IgD-negative memory B cell (primary cell): ENCODE measurements around the gene SPINK14. TPM values are rescaled to one million over a fixed set of nuclear protein-coding genes. Genes with fewer than 3 reads are reported as not detected.

Experiments used
- H3K27ac Mint-ChIP-seq, 3 donors: one replicate each; pipeline ENCODE4 v1.8.0; 2020 to 2022; ENCODE audit warnings: mild to moderate bottlenecking in 3 of 3, mixed read lengths in 3 of 3, moderate library complexity in 1 of 3
- H3K27me3 Mint-ChIP-seq: one replicate; pipeline ENCODE4 v1.8.0; 2021; ENCODE audit warnings: mixed read lengths
- H3K36me3 Mint-ChIP-seq: one replicate; pipeline ENCODE4 v1.8.0; 2020; ENCODE audit warnings: mild to moderate bottlenecking, mixed read lengths
- H3K4me1 Mint-ChIP-seq, 3 donors: one replicate each; pipeline ENCODE4 v1.8.0; 2020 to 2022; ENCODE audit warnings: mixed read lengths in 3 of 3, mild to moderate bottlenecking in 1 of 3
- H3K4me3 Mint-ChIP-seq, 4 donors: one replicate each; pipeline ENCODE4 v1.8.0; 2020 to 2022; ENCODE audit warnings: mild to moderate bottlenecking in 4 of 4, mixed read lengths in 4 of 4, moderate library complexity in 3 of 4
- H3K9me3 Mint-ChIP-seq, 3 donors: one replicate each; pipeline ENCODE4 v1.8.0; 2020 to 2021; ENCODE audit warnings: mixed read lengths in 3 of 3, mild to moderate bottlenecking in 1 of 3
- polyA plus RNA-seq: library from polyadenylated mRNA; unstranded; fragments of 300-500 nt; fragmentation: Illumina TruSeq; gene quantifications from one replicate; pipeline ENCODE4 v1.2.3, GENCODE V29; 2021

The SPINK14 gene
- polyA plus RNA-seq, 1 donor from 2014 or later: not detected

DNA sequence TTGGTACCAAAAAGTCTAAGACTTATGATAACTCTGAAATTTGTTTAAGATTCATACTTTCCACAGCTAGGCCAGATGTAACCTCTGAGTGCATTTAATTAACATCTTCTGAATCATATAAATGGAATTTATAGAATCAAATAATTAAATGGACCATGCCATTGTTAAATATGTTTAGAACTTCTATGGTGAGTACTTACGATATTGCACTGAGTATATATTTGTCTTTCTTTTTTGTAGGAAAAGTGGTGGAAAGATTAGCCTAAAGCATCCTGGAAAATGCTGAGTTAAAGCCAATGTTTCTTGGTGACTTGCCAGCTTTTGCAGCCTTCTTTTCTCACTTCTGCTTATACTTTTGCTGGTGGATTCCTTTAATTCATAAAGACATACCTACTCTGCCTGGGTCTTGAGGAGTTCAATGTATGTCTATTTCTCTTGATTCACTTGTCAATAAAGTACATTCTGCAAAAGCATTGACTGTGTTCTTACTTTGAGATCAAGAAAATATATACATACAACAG, 46.4 kb downstream of the SPINK14 start:
- peaks cover 2% of the 10 kb centered on the region for H3K27me3 Mint-ChIP-seq
- H3K4me1 Mint-ChIP-seq: no peaks in the 10 kb centered on the region
- H3K36me3 Mint-ChIP-seq: no peaks in the 10 kb centered on the region
- H3K4me3 Mint-ChIP-seq: no peak overlapping the region
- H3K27ac Mint-ChIP-seq: no peak overlapping the region
- H3K9me3 Mint-ChIP-seq: peaks cover 3 to 8% (median 4%) of the 10 kb centered on the region in 3 donors

DNA sequence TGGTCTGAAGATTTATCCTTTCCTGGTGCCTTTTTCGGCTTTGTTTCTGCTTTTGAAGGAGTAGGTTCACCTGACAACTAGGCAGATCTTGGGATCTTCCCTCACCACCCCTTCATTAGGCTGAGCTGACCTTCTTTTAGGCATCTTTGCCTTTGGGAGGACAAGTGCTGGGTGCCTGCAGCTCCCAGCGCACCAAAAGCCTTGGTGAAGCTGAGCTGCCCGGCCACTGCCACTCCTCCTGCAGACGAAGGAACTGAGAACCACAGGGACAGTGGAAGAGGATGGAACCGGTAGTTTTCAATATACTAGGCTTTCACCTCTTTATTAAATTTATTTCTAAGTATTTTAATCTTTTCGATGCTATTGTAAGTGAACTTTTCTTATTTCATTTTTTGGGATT, 53.2 kb downstream of the SPINK14 start:
- Mint-ChIP-seq H3K4me1 (no peaks in the 10 kb centered on the region), H3K27ac (no peak overlapping the region), H3K9me3 (peaks cover 4 to 8% (median 4%) of the 10 kb centered on the region in 3 donors), H3K27me3 (peaks cover 2% of the 10 kb centered on the region), H3K36me3 (no peaks in the 10 kb centered on the region), H3K4me3 (no peak overlapping the region)

DNA sequence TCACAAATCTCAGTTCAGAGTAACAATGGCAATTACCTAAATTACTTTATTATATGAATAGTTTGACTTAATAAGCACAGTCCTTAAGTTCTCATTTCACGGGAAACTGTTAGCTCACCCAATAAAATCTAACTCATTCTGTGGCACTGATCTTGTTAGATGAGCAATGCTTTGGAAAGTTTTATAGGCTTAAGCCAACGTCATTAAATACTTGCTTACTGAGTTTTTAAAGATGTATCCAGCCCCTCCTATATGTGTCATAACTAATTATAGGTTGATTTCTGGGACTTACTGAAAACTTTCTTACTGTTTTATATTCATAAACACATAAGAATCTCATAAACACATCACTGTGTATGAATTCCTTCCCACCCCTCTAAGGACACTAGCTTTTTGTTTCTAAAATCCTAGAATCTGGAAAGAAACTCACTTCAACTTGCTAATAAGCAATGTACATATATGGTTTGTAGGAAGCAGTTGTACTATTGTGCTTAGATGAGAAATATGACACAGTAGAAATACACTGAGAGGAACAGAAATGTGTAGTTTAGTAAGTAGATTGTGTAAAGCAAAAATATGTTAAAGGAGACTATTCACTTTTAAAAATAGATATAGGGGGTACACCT, 55.9 kb downstream of the SPINK14 start:
- Mint-ChIP-seq H3K4me3 (no peak overlapping the region), H3K9me3 (peaks cover 0 to 1% (median under 1%) of the 10 kb centered on the region in 3 donors), H3K27ac (no peak overlapping the region), H3K4me1 (no peaks in the 10 kb centered on the region), H3K36me3 (no peaks in the 10 kb centered on the region), H3K27me3 (no peaks in the 10 kb centered on the region)

Other genes with a start within 250 kb of the SPINK14 start
- not detected for gene SPINK5, start 104.6 kb upstream of the SPINK14 start, polyA plus RNA-seq
- not detected for gene SPINK6, start 34.5 kb downstream of the SPINK14 start, polyA plus RNA-seq
- not detected for gene MARCOL, start 70.0 kb downstream of the SPINK14 start, polyA plus RNA-seq
- not detected for gene SPINK13, start 100.2 kb downstream of the SPINK14 start, polyA plus RNA-seq
- not detected for gene SPINK7, start 143.9 kb downstream of the SPINK14 start, polyA plus RNA-seq
- not detected for gene SPINK9, start 167.0 kb downstream of the SPINK14 start, polyA plus RNA-seq
- gene FBXO38, start 215.4 kb downstream of the SPINK14 start, polyA plus RNA-seq: 20.1 TPM